SH-SY5Y (cell line): ENCODE results near the gene GCM1.

Experiments used
- GATA2 ChIP-seq: IDR thresholded peaks from 2 replicates; pipeline ENCODE4 v1.6.1; 2011; ENCODE audit warnings: mild to moderate bottlenecking, low read depth, low read length
- GATA3 ChIP-seq: IDR thresholded peaks from 2 replicates; pipeline ENCODE4 v1.6.1; 2011; ENCODE audit warnings: low read depth, mild to moderate bottlenecking, low read length, moderate library complexity

DNA sequence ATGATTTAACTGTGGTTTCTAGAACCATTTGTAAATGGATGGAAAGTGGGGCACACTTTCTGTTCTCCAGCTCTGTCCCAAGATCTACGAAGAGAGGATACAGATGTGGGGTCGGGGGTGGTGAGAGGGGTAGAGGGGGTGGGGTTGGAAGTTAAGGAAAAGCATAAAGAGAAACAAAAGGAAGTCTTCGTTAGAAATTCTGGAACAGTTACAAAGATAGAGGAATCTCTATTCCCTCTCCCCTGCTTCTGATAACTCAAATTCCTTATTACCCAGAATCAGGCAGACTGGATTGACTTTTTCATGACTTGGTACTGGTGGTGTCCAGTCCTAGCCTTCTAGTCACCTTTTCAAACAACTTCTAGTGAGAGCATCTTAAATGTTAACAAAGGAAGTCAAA is 4.9 kb downstream of the GCM1 start:
- TF ChIP-seq GATA2 (no peak), GATA3 (no peak)
